Sigmoid colon (tissue), 7 donors: Measurements from ENCODE around the gene SLC9A9. TPM values are rescaled to one million over a fixed set of nuclear protein-coding genes. Genes with fewer than 3 reads are reported as not detected.

Source experiments
- DNase-seq: peaks from one replicate; pipeline ENCODE4 v3.0.0-alpha.2; 2019
- H3K27ac ChIP-seq, 4 donors: fragments of 200-600 bp; sonication (generic); one replicate each; pipeline ENCODE4 v1.5.1; 2016 to 2019; ENCODE audit warnings: mild to moderate bottlenecking in 1 of 4
- H3K27me3 ChIP-seq, 3 donors: fragments of 200-600 bp; sonication (generic); one replicate each; pipeline ENCODE4 v1.5.1; 2019; ENCODE audit warnings: mild to moderate bottlenecking in 1 of 3
- H3K36me3 ChIP-seq, 4 donors: fragments of 200-600 bp; sonication (generic); one replicate each; pipeline ENCODE4 v1.5.1; 2016 to 2019
- H3K4me1 ChIP-seq, 4 donors: fragments of 200-600 bp; sonication (generic); one replicate each; pipeline ENCODE4 v1.5.1; 2017 to 2019
- H3K4me3 ChIP-seq, 4 donors: fragments of 200-600 bp; sonication (generic); one replicate each; pipeline ENCODE4 v1.5.1; 2017 to 2019; ENCODE audit warnings: mild to moderate bottlenecking in 2 of 4, moderate library complexity in 1 of 4
- H3K9me3 ChIP-seq, 4 donors: fragments of 200-600 bp in 3 of 4; sonication (generic) in 3 of 4; one replicate each; pipeline versions ENCODE4 v1.5.1 to v1.6.1; 2013 to 2019
- EP300 ChIP-seq, 4 donors: sonication (generic); formaldehyde crosslinking; IDR thresholded peaks; one replicate each; pipeline ENCODE4 v1.6.1; 2017; ENCODE audit warnings: antibody characterized with exemption in 4 of 4
- POLR2A ChIP-seq, 2 donors: fragments of 450-650 bp; IDR thresholded peaks; one replicate each; pipeline ENCODE4 v1.6.1; 2016; ENCODE audit warnings: antibody characterized with exemption in 2 of 2, mild to moderate bottlenecking in 2 of 2, moderate library complexity in 2 of 2
- POLR2AphosphoS5 ChIP-seq, 4 donors: sonication (generic); formaldehyde crosslinking; IDR thresholded peaks; one replicate each; pipeline ENCODE4 v1.6.1; 2017; ENCODE audit warnings: antibody characterized with exemption in 4 of 4
- WGBS, 2 donors: extraction: QIAGEN DNeasy Blood & Tissue Kit; methylation state at CpG; one replicate each; pipeline ENCODE4 v1.1.7; 2013; 5-methylcytosine and 5-hydroxymethylcytosine counted together
- intact Hi-C: fragments of 100-400 bp; cut with DNase I; formaldehyde crosslinking; loops from one replicate; pipeline ENCODE4 v1.15.1; 2023
- polyA plus RNA-seq, 3 donors: library from polyadenylated mRNA; stranded (reverse); fragments of 200-250 nt; gene quantifications; one replicate each; pipeline ENCODE4 v1.2.3, GENCODE V29; 2013
- total RNA-seq, 4 donors: library from RNA; depleted of rRNA; stranded (reverse); fragments of >200 nt; gene quantifications; one replicate each; pipeline ENCODE4 v1.1.0, GENCODE V29; 2016
- TF ChIP-seq, protein P1 (sequence below), 4 experiments: fragments of 450-650 bp in 3 of 4; fragments of 200-600 bp in 1 of 4; IDR thresholded peaks; one replicate each; pipeline ENCODE4 v1.5.1; 2016 to 2019; ENCODE audit warnings: antibody characterized with exemption in 4 of 4, mild to moderate bottlenecking in 3 of 4, moderate library complexity in 2 of 4
- donor health status: healthy with polysubstance abuse.
- donor health status: Bipolar disorder and iron deficiency.
- donor health status: healthy.

The SLC9A9 gene
- total and polyA plus RNA-seq, 7 donors = 2.4 to 29.9 (median 18.9) TPM

DNA sequence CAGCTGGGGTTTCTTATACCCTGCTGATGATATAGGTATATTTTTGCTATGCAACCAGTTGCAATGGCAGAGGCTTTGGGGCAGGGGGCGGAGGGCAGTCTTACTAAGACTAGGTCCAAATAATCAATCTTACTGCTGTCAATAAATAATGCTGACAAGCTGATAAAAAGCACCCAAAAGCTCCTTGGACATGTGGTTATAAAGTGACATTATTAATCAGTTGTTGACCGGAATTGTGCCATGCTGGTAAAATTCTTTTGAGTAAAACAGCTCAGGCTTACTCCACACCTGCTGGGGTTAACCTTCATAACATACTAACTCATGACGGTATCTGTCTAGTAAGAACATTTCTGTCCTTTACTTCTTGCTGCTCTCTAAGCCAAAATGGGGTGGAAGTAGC, 626.8 kb downstream of the SLC9A9 start:
- DNase-seq = no peak
- H3K9me3 ChIP-seq = no peaks in the 10 kb centered on the region
- intact Hi-C loops = no loop called here
- H3K27ac ChIP-seq = no peak overlapping the region
- no peak overlapping the region for H3K4me3 ChIP-seq
- no peaks in the 10 kb centered on the region for H3K36me3 ChIP-seq
- TF ChIP-seq, protein P1, sequence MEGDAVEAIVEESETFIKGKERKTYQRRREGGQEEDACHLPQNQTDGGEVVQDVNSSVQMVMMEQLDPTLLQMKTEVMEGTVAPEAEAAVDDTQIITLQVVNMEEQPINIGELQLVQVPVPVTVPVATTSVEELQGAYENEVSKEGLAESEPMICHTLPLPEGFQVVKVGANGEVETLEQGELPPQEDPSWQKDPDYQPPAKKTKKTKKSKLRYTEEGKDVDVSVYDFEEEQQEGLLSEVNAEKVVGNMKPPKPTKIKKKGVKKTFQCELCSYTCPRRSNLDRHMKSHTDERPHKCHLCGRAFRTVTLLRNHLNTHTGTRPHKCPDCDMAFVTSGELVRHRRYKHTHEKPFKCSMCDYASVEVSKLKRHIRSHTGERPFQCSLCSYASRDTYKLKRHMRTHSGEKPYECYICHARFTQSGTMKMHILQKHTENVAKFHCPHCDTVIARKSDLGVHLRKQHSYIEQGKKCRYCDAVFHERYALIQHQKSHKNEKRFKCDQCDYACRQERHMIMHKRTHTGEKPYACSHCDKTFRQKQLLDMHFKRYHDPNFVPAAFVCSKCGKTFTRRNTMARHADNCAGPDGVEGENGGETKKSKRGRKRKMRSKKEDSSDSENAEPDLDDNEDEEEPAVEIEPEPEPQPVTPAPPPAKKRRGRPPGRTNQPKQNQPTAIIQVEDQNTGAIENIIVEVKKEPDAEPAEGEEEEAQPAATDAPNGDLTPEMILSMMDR (IDR thresholded peaks at IDR 0.05) = no peak
- TF ChIP-seq POLR2AphosphoS5 (IDR thresholded peaks at IDR 0.05) (no peak), EP300 (IDR thresholded peaks at IDR 0.05) (no peak), POLR2A (IDR thresholded peaks at IDR 0.05) (no peak)
- WGBS, 2 donors = 92 to 94% methylated on average over 3 of the region's 3 CpGs
- no peaks in the 10 kb centered on the region for H3K4me1 ChIP-seq
- H3K27me3 ChIP-seq = no peaks in the 10 kb centered on the region

DNA sequence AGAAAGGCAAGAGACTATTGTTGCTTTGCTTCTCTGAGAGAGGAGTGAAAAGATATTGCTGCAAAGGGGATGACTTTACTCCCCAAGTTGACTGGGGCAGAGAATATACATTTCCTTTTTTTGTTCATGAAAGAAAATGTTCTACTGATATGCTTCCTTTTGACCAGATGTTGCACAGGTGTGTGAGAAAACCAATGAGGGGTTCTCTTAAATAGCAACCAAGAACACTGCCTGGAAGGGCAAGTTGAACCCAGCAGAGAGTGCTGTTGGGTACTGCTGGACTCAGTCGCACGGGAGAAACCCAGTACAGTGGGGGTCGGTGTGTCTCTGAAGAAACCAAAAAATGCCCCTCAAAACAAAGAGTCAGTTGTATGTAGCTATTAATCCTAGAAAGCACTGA, 627.5 kb downstream of the SLC9A9 start:
- Histone ChIP-seq H3K36me3 (no peaks in the 10 kb centered on the region), H3K9me3 (no peaks in the 10 kb centered on the region), H3K27me3 (no peaks in the 10 kb centered on the region), H3K4me1 (no peaks in the 10 kb centered on the region), H3K27ac (no peak overlapping the region), H3K4me3 (no peak overlapping the region)
- TF ChIP-seq POLR2AphosphoS5 (IDR thresholded peaks at IDR 0.05) (no peak), POLR2A (IDR thresholded peaks at IDR 0.05) (no peak), EP300 (IDR thresholded peaks at IDR 0.05) (no peak)
- TF ChIP-seq, protein P1 (IDR thresholded peaks at IDR 0.05) = no peak
- intact Hi-C loops = no loop called here
- DNase-seq = no peak
- WGBS, 2 donors = 85 to 93% methylated on average over 3 of the region's 3 CpGs

DNA sequence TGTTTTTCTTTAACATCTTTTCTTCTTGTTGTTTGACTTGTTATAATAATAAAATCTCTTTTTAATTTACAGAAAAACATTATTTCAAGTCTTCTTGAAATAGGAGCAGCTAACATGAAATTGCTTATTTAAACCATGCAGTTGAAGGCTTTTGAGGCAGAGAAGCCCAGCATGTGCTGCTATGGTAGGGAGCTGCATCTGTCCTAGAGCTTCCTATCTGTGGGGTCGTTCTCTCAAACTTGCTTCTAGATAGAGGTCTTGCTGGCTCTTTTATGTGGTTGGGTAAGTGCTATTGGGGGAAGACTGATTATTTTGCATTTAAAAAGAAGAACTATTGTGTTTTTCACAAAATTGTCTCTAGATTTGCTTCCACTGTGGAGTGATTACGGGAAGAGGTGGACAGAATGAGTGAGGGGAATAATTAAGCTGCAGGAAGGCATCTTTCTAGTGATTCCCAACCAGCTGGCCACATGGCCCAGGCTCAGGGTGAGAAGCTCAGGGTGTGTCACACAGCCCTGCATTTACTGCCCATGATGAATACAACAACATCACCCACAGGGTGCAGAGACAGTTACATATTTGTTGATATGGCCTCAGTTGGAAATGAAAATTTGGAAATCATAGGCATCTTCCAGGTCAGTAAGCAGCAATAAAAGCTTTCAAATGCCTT, 630.0 kb downstream of the SLC9A9 start:
- H3K27ac ChIP-seq = no peak overlapping the region
- H3K27me3 ChIP-seq = no peaks in the 10 kb centered on the region
- DNase-seq = no peak
- no peaks in the 10 kb centered on the region for H3K9me3 ChIP-seq
- no peaks in the 10 kb centered on the region for H3K36me3 ChIP-seq
- 70 to 91% methylated on average over 2 of the region's 2 CpGs for WGBS, 2 donors
- H3K4me1 ChIP-seq = no peaks in the 10 kb centered on the region
- H3K4me3 ChIP-seq = no peak overlapping the region
- TF ChIP-seq, protein P1 (IDR thresholded peaks at IDR 0.05) = no peak
- TF ChIP-seq POLR2AphosphoS5 (IDR thresholded peaks at IDR 0.05) (no peak), POLR2A (IDR thresholded peaks at IDR 0.05) (no peak), EP300 (IDR thresholded peaks at IDR 0.05) (no peak)
- intact Hi-C loops = no loop called here

DNA sequence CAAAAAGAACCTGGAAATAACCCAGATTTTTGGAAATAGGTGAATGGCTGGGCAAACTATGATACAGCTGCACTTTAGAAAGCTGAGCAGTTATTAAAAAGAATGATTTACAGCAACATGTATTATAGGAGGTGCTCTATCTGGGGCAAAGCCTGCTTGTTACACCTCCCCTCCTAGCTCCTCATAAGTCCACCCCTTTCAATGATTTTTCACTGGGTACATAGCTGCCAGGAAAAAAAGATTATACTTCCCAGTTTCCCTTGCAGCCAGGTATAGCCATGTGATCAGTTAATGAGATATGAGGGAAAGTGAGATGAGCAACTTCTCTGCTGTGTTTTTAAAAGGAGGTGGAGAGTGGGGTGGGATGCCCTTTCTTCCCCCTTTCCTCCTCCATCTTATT, 631.0 kb downstream of the SLC9A9 start:
- Histone ChIP-seq H3K4me1 (no peaks in the 10 kb centered on the region), H3K27ac (no peak overlapping the region), H3K27me3 (no peaks in the 10 kb centered on the region), H3K4me3 (no peak overlapping the region), H3K9me3 (no peaks in the 10 kb centered on the region), H3K36me3 (no peaks in the 10 kb centered on the region)
- intact Hi-C loops = no loop called here
- DNase-seq = no peak
- TF ChIP-seq POLR2A (IDR thresholded peaks at IDR 0.05) (no peak), EP300 (IDR thresholded peaks at IDR 0.05) (no peak), POLR2AphosphoS5 (IDR thresholded peaks at IDR 0.05) (no peak)
- TF ChIP-seq, protein P1 (IDR thresholded peaks at IDR 0.05) = no peak

DNA sequence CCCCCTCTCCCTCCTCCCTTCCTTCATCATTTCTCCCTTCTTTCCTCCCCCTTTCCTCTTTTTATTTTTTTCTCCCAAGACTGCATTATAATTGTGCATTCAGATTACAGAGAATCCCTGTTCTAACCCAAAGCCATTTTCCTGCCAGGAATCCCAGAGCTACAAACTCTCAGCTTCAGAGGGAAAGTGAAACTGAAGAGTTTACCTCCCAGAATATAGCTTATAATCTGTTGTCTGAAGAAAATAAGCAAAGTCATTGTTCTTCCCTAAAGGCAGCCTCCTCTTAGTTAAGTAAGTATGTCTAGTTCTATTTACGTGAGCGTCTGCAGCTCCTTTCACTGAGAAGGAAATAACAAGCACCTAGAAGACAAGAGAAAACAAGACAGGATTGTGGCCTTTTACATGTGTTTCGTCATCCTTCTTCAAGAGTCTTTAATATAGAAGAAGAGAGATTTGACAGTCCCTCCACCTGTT, 631.5 kb downstream of the SLC9A9 start:
- no peak for DNase-seq
- TF ChIP-seq EP300 (IDR thresholded peaks at IDR 0.05) (no peak), POLR2AphosphoS5 (IDR thresholded peaks at IDR 0.05) (no peak), POLR2A (IDR thresholded peaks at IDR 0.05) (no peak)
- TF ChIP-seq, protein P1 (IDR thresholded peaks at IDR 0.05) = no peak
- intact Hi-C loops = no loop called here
- Histone ChIP-seq H3K9me3 (no peaks in the 10 kb centered on the region), H3K4me1 (no peaks in the 10 kb centered on the region), H3K27me3 (no peaks in the 10 kb centered on the region), H3K36me3 (no peaks in the 10 kb centered on the region), H3K27ac (no peak overlapping the region), H3K4me3 (no peak overlapping the region)
- WGBS, 2 donors = 44 to 47% methylated on average over 3 of the region's 3 CpGs
